ENCODE measurements around the gene DCLK1. TPM values are rescaled to one million over a fixed set of nuclear protein-coding genes. Genes with fewer than 3 reads are reported as not detected.

The DCLK1 gene
- total RNA-seq, 1 donor from 2014 or later = 13.8 TPM

DNA sequence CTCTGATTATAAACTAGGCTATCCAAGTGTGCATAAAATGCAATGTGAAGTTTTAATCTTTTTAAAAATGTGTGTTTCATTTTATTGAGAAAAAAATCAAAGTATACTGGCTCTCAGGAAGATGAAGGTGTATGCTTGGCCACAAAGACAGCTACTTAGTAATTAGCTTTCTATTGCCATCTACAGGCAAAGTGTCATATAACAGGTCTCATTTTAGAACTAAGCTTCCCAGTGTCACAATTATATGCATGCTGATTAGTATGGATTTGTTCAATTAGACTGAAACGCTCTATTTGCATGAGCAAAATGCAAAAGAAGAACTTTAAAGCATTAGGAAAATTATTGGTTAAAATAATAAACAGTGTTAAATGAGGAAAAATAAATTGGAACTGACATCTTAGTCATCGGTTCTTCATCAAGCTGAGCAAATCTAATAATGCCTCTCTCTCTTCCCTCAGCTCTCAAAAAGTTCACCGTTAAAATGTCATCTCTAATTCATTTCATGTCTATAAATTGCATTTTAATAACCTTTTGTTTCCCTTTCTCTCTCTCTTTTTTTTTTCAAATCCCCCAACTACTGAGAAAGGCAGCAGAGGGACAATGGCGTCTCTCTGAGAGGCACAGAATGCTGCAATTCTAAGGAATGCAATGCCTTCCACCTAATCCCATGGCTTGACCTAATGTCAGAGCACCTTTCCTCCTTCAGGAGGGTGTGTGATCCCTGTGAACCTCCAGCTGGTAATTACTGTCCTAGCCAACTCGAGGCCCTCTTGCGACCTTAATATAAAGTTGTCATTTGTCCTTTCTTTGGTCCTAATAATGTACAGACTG, 341.6 kb downstream of the DCLK1 start:
- DNase-seq (ENCODE audit: low spot score) = no peak
- intact Hi-C loops (cut with DNase I) = loop anchor here (5.0 to 10.0 kb wide), 2 partner anchors 55 to 162 kb away; no protein-coding TSS in a partner anchor

DNA sequence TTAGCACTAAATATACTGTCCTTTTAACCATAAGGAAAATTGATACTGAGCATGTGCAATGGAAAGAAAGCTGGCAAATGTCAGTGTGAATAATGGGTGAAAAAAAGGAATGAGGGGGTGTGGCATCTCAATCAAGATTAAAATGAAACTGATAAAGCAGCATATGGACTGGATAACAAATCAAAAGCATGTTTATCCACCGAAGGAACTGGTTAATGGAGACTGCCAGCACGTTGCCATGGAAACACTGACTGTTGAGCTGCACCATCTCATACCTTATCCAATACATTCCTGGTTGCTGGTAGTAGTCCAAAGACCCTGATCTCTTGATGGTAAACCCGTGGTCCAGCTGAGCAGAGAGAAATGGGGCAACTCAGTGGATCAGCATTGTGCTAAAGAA, 343.2 kb downstream of the DCLK1 start:
- no peak for DNase-seq (ENCODE audit: low spot score)
- intact Hi-C loops (cut with DNase I) = loop anchor here (5.0 to 10.0 kb wide), 2 partner anchors 53 to 161 kb away; no protein-coding TSS in a partner anchor

- intact Hi-C loops (cut with DNase I) = loop anchor here (5.0 to 10.0 kb wide), 2 partner anchors 51 to 158 kb away; no protein-coding TSS in a partner anchor
Observed at GRCh38 chr13:35785576-35786303, 345.4 kb downstream of the DCLK1 start.

GRCh38 chr13:35784286-35784951, 346.8 kb downstream of the DCLK1 start:
- no peak for DNase-seq (ENCODE audit: low spot score)
- intact Hi-C loops (cut with DNase I) = loop anchor here (10.0 kb wide), 1 partner anchor 50 kb away; no protein-coding TSS in a partner anchor

More at GRCh38 chr13:35785576-35786303, 345.4 kb downstream of the DCLK1 start:
- DNase-seq (ENCODE audit: low spot score) = no peak

DNA sequence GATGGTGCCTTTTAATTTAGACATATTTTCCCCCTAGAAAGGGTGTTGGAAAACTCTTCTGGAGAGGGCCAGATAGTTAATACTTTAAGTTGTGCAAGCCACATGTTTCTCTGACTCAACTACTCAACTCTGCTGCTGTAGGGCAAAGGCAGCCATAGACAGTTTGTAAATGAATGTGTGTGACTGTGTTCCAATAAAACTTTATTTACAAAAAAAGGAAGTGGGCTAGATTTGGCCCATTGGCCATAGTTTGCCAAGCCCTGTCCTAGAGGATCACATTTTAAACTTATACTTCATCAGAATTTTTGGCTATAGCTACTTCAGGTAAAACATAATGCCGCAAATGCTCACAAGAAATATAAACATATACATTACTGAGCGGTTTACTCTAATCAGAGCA, 348.4 kb downstream of the DCLK1 start:
- no peak for DNase-seq (ENCODE audit: low spot score)
- intact Hi-C loops (cut with DNase I) = loop anchor here (10.0 kb wide), 1 partner anchor 48 kb away; no protein-coding TSS in a partner anchor

DNA sequence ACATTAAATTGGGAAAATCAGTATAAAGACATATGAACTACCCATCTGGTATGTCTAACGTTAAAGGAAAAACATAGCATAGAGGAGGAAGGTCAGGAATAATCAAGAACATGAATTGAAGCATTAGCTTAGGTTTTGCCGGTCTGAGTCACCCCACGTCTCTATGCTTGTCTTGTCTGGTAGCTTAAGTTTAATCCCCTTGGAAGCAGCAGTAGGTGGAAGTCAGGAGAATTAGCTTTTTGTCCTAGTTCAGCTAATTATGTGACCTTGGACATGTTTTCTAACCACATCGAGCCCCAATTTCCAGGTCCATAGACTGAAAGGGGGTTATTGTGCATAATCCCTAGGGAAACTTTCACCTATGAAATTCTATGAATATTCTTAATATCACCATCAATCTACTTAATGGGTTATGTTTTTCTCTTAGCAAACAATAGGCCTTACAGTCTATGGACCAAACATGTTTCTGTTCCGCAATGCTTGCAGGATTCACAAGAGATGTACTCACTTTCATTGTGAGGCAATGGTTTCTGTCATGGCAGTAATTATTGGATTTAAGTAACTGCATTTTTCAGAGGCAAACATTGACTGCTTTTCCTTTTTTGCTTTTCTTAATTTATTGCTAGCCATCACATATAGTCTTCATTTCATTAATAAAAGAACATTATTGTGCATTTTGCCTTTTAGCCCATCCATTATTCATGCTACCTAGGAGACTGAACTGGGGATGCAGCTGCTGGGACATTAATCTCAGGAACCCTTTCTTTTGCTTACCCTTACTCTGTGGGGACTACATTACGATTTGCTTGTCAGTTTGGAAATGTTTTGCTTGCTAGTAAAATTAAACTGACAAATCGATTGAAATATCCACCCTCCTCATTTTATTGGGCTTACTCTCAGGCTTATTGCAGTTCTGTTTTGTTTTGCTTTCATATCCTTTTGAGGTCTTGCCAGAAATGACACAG, 349.9 kb downstream of the DCLK1 start:
- no peak for DNase-seq (ENCODE audit: low spot score)

GRCh38 chr13:35780613-35781012, 350.6 kb downstream of the DCLK1 start:
- DNase-seq (ENCODE audit: low spot score) = no peak
- intact Hi-C loops (cut with DNase I) = loop anchor here (10.0 kb wide), 1 partner anchor 46 kb away; no protein-coding TSS in a partner anchor

More for the DNA sequence above, 349.9 kb downstream of the DCLK1 start:
- intact Hi-C loops (cut with DNase I) = loop anchor here (10.0 kb wide), 1 partner anchor 47 kb away; no protein-coding TSS in a partner anchor

DNA sequence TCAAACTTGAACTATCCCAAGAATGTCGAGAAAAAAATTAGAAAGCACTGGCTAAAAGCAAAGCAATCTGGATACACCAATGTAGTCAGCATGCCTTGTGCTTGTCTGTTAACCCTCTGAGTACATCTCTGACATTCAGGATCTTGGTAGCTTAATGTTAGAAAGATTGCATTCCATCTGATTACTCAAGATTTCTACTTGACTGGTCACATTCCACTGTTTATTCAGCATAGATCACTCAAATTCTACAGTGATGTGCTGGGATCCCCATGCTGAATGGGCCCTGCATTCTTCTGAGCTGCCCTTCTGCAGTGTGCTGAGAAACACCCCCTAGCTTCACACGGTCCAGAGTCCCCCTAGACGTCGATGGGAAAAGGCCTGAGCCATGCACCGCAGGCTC, 359.3 kb downstream of the DCLK1 start:
- no peak for DNase-seq (ENCODE audit: low spot score)
- intact Hi-C loops (cut with DNase I) = no loop called here

GRCh38 chr13:35770756-35771297, 360.4 kb downstream of the DCLK1 start:
- no peak for DNase-seq (ENCODE audit: low spot score)
- intact Hi-C loops (cut with DNase I) = no loop called here

DNA sequence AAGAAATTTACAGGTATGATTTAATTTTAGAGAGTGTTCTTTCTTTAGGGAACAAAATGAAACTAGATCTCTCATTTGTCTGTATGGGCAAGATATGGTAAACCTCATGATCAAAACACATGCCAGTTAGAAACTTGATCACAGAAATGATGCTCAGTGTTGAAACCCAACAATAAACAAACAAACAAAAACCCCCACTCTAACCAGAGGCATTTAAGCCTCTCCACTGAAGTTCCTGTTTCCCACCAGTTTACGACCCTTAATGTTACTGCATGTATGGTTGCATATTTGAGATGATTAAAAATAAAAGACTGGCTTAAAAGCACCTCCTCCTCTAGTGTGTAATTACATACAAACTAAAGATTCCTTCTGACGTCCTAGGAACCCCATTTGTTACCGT, 361.4 kb downstream of the DCLK1 start:
- intact Hi-C loops (cut with DNase I) = no loop called here
- no peak for DNase-seq (ENCODE audit: low spot score)

GRCh38 chr13:35768551-35768950, 362.6 kb downstream of the DCLK1 start:
- intact Hi-C loops (cut with DNase I) = no loop called here
- DNase-seq (ENCODE audit: low spot score) = no peak

DNA sequence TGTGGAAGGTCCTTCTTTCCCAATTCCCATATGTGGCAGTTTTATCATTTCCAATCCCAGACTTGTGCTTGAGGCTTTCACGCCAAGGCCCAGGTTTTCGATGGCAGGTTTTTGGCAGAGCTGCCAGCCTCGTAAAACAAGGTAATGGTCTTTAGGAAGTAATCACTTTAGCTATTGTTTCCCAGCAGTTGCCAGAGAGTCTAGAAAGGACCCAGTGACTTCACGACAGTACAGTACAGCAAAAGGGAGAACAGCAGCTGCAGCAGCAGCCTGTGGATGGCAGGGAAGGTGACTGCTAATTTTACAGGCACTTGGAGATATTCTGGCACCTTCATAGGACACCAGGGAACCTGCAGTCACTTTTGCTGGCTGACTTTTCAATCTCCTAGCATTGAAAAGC, 363.1 kb downstream of the DCLK1 start:
- no peak for DNase-seq (ENCODE audit: low spot score)
- intact Hi-C loops (cut with DNase I) = no loop called here

DNA sequence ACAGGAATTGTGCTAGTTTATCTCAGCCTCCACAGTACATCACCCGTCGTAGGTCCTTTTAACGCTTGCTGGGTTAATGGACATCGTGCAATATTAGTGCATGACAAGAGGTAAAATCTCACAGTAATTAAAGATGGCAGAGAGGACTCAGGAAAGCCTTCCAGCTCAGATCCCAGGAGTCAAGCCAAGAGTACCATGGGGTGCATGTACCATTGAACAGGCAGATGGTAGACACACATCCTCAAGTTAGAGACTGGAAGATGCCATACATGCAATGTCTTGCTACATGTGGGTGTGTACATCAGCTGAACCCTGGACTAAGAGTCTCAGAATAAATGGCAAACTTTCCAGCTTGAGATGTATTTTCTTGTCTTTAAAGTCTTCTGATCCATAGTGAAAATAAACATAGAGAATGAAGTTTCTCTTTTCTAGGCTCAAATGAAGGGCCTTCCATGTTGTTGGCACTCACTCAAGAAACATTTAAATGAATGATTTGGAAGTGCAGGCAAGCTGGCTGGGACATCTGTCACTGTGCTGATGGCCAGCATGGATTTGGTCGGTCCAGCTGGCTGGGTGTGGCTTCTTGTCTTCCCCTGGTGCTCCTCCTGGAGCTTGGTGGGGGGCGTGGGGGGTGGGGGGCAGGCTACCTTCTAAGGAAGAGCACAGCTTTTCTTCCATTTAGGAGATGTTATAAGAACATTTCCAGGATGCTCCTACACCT, 363.8 kb downstream of the DCLK1 start:
- no peak for DNase-seq (ENCODE audit: low spot score)
- intact Hi-C loops (cut with DNase I) = no loop called here

DNA sequence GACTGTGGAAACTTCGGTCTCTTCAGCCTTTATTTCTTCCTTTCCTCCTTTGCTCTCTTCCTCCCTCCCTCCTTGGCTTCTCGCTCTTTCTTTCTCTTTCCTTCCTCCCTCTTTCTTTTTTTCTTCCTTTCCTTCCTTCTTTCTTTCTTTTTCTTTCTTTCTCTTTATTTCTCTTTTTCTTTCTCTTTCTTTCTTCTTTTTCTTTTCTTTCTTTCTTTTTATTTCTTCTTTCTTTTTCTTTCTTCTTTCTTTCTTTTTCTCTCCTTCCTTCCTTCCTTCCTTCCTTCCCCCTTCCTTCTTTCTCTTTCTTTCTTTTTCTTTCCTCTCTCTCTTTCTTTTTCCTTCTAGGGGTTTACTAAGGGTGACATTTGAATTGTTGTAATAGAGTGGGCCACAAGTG, 364.5 kb downstream of the DCLK1 start:
- no peak for DNase-seq (ENCODE audit: low spot score)
- intact Hi-C loops (cut with DNase I) = no loop called here

DNA sequence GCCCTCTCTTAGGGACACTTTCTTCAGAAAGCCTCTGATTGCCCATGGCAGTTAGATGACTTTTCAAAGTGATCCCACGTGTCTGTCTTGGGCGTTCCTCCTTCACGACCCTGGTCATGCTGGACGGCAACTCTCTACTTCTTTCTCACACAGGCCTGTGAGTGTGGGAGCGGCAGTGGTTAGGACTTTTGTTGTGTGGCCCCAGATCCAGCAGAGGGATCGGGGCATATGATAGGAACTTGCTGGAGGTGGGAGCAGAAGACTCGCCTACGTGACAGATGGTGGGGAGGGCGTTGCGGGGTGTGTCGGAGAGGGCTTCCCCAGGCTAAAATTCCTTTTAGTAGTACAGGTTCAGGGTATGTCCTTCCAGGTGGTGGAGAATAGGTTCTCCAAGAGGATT, 365.2 kb downstream of the DCLK1 start:
- intact Hi-C loops (cut with DNase I) = no loop called here

DNA sequence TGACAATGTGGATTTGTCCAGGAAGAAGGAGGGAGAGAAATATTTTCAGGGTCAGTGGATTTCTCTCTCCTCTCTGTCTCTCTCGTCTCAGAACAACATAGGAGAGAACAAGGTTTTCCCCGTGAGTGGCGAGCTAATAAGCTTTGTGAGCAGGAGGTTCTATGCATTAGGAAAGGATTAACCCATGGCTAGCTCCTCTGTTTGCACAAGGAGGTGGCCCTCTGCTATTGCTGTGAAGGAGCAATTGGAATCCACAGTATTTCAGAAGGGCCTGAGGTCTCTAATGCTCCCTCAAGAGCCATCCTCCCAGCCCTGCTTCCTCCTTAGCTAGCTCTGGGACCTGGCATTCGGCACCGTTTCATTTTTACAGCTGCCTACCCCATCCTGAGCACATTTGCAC, 365.8 kb downstream of the DCLK1 start:
- intact Hi-C loops (cut with DNase I) = no loop called here
- no peak for DNase-seq (ENCODE audit: low spot score)

More for the DNA sequence above, 365.2 kb downstream of the DCLK1 start:
- no peak for DNase-seq (ENCODE audit: low spot score)

GRCh38 chr13:35764326-35765015, 366.7 kb downstream of the DCLK1 start:
- intact Hi-C loops (cut with DNase I) = no loop called here
- DNase-seq (ENCODE audit: low spot score) = no peak

All from cardiac septum (tissue), 1 donor.